SIG-M5 treated with dmso at 0.1 percent for 504 hours (cell line): ENCODE data around the gene ZNRF1.

Source experiments
- DNase-seq: peaks from one replicate; lab custom pipeline; 2025; ENCODE audit not compliant: unreplicated experiment; lab: John Stamatoyannopoulos, UW

Gene ZNRF1

GRCh38 chr16:75058806-75059205 is 60.0 kb downstream of the ZNRF1 start:
- DNase-seq = no peak

DNA sequence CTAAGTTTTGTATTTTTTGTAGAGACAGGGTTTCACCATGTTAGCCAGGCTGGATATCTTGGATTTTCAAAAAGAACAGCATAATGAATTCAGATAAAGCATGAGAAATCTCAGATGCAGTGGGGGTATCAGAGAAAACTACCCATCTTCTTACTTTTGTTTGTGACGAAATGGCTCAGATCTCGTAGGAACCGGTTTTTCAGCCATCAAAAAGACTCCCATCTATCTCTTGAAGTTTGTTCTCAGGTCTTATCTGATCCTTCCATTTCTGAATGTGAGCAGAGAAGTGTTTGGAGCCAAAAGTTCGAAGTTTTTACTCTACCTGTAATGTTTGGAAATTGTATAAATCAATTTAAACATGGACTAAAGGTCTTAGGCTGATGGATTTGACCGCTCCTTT is 60.6 kb downstream of the ZNRF1 start:
- no peak for DNase-seq

DNA sequence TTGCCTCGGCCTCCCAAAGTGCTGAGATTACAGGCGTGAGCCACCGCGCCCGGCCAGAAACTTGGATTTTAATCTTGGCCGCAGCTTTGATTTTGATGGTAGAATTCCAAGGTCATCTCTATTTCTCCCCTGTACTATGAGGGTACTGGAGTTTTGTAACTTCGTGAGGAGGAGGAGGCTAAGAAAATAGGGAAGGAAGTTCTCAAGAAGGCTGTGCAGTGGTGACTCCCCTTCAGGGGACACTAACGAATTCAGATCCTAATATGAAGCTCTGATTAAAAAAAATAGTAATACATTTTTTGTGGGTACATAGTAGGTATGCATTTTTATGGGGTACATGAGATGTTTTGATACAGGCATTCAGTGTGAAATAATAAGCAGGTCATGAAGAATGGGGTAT is 61.9 kb downstream of the ZNRF1 start:
- peak; percentile 11 for DNase-seq

DNA sequence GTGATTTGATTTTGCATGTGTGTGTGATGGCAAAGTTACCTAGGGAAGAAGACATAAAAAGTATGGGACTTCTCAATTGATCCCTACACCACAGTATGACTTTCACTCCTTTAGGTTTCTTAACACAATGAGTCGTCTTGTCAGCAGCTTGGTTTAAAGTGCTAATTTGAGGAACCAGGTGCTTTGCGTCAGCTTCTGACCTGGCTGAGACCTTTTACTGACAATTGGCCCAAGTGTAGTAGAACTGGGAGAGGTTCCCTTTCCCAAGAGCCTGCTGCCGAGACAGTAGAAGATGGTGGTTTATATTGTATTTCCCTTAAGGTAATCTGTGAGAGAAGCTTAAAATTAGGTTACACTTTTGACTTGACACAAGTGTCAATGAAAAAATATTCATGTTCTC is 62.8 kb downstream of the ZNRF1 start:
- DNase-seq = peak; percentile 15

GRCh38 chr16:75062135-75062975 is 63.5 kb downstream of the ZNRF1 start:
- no peak for DNase-seq

DNA sequence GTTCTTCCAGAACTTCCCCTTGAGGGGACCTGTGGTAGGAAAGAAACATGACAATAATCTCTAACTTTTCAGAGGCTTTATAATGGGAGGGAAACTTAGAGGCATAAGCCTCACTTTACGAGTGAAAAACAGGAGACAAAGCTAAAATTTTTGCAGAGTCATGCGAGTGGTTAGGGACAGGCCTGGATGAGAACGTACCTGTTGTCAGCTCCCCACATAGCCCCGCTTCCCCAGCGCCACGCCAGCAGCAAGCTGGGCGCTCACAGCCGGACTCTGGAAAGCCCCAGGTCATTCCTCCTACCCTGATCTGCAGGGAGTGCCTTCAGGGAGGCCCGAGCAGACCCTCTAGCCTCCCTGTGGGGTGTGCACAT is 64.1 kb downstream of the ZNRF1 start:
- DNase-seq = no peak

- no peak for DNase-seq
These were observed 64.8 kb downstream of the ZNRF1 start for GRCh38 chr16:75063549-75064088.

DNA sequence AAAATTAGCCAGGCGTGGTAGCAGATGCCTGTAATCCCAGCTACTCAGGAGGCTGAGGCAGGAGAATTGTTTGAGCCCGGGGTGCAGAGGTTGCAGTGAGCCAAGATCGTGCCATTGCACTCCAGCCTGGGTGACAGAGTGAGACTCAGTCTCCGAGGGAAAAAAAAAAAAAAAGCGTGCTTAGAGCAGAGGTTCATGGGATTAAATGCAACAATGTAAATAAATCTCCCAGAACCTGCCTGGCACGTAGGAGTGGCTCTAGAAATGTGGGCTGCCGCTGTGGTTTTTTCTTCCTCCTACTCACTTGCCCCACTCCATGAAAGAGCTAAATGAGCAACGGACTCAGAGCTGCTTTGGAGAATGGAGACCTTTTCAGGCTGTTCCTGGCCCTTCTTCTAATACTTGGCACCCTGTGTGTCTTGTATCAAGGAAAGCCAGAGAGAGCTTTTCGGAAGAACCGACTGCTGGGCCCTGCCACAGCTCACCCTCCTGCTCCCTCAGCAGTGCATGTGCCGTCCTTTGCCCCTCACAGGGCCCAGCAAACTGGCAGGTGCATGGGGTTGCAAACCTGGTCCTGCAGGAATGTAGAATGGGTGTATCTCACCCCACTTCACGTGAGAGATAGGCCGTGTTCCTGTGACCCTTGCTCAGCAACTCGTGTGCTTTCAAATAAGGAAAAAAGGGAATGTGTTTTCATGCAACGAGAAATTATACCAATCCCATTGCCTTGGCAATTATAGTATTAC is 65.8 kb downstream of the ZNRF1 start:
- peak; percentile 87 for DNase-seq

- DNase-seq = no peak
These were observed 66.3 kb downstream of the ZNRF1 start for GRCh38 chr16:75065149-75065505.

- peak; percentile 23 for DNase-seq
These were observed 66.8 kb downstream of the ZNRF1 start for GRCh38 chr16:75065521-75066149.

DNA sequence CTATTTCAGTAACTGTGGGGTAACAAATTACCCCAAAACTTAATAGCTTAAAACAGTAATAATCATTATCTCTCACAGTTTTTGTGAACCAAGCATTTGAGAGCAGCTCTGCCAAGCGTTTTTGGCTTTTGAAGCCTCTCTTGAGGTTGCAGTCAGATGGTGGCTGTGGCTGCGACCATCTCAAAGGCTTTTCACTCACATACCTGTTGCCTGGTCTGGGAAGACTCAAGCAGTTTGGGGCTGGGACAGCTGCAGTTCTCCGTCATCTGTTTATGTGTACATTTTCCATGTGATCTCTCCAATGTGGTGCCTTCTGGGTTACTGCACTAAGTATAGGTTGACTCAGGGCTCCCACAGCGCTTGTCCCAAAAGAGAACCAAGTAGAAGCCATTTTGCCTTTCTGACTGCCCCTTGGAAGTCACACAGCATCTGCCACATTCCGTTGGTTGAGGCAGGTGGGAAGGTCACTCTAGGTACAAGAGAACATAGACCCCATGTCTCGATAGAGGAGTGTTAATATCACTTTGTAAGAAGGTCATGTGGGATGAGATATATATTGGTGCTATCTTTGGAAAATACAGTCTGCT is 68.1 kb downstream of the ZNRF1 start:
- DNase-seq = no peak

- DNase-seq = no peak
These were observed 69.5 kb downstream of the ZNRF1 start for GRCh38 chr16:75068085-75069031.

- DNase-seq = peak; percentile 6
These were observed 71.4 kb downstream of the ZNRF1 start for GRCh38 chr16:75070012-75070841.

- DNase-seq = no peak
These were observed 72.8 kb downstream of the ZNRF1 start for GRCh38 chr16:75071621-75072020.

- DNase-seq = no peak
These were observed 73.6 kb downstream of the ZNRF1 start for GRCh38 chr16:75072239-75072947.

DNA sequence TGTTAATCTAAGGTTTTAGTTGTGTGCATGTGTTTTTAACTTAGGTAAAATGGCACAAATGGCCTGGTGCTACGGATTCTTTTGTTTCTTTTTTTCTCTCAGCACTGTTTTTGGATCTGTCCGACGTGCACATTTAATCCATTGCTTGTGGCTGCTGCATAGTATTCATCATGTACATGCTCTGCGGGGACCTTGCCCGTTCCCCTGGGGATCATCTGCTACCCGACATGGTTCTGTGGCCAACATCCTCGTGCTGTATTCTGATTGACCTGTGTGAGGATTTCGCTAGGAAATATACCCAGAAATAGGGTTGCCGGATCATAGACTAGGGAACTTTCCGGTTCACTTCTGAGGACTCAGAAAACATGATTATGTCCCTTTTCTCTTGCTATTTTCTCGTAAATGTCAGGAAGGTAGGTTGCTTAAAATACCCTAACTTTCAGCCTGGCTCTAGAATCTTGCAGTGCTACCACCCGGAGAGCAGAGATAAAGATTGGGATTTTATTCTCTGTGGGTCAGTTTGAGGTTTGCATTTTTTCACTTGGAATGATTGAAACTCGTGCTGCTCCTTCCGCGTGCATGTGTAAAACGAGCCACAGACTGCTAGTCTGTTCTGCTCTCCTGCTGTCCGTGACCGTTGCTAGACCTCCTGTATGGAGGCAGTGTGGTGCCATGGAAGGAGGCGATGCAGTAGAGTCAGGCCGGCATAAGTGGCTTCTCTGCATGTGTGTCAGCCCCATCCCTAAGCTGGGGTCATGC is 74.9 kb downstream of the ZNRF1 start:
- no peak for DNase-seq

- no peak for DNase-seq
These were observed 75.5 kb downstream of the ZNRF1 start for GRCh38 chr16:75074304-75074793.
